H1 (cell line): Measurements from ENCODE around the gene TMEM45B. TPM values are rescaled to one million over a fixed set of nuclear protein-coding genes. Genes with fewer than 3 reads are reported as not detected.

Experiments used
- CTCF ChIA-PET: fragments of 300-600 bp; sonication (Branson Sonifier 250); formaldehyde crosslinking; loops from one replicate; lab custom pipeline; 2021; ENCODE audit not compliant: partially characterized antibody; lab: Charles Lee
- POLR2A ChIA-PET: fragments of 300-600 bp; sonication (Branson Sonifier 250); formaldehyde crosslinking; loops from one replicate; lab custom pipeline; 2021; ENCODE audit warnings: inconsistent platforms; ENCODE audit not compliant: partially characterized antibody; lab: Charles Lee
- DNase-seq, 2 experiments: peaks; one replicate each; pipeline versions ENCODE4 v3.0.0 to v3.0.0-alpha.2; 2010 to 2022; ENCODE audit warnings: low spot score in 2 of 2, low read depth in 1 of 2, mixed read lengths in 1 of 2
- FAIRE-seq: peaks from 2 replicates; lab custom pipeline; 2011; peaks lifted over from hg19 to GRCh38; lab: Jason Lieb, UNC
- H2AFZ ChIP-seq: 2 replicates; pipeline ENCODE4 v1.8.1; 2012; ENCODE audit warnings: low read length, inconsistent platforms
- H2AK5ac ChIP-seq: 2 replicates; pipeline ENCODE4 v1.6.1; 2013; ENCODE audit warnings: low read depth, low read length
- H2BK120ac ChIP-seq: replicated peaks from 2 replicates; pipeline ENCODE3; 2013; ENCODE audit warnings: low read depth, low read length, inconsistent platforms
- H2BK12ac ChIP-seq: 2 replicates; pipeline ENCODE4 v1.6.1; 2013; ENCODE audit warnings: low read depth, low read length
- H2BK15ac ChIP-seq: 2 replicates; pipeline ENCODE4 v1.6.1; 2013; ENCODE audit warnings: low read length
- H2BK20ac ChIP-seq: 2 replicates; pipeline ENCODE4 v1.6.1; 2013; ENCODE audit warnings: low read length
- H2BK5ac ChIP-seq: 2 replicates; pipeline ENCODE4 v1.6.1; 2013; ENCODE audit warnings: low read depth, low read length
- H3K14ac ChIP-seq: 2 replicates; pipeline ENCODE4 v1.6.1; 2013; ENCODE audit warnings: inconsistent platforms; ENCODE audit not compliant: insufficient read length
- H3K18ac ChIP-seq: 2 replicates; pipeline ENCODE4 v1.6.1; 2013; ENCODE audit warnings: low read length; ENCODE audit errors: extremely low read depth
- H3K23ac ChIP-seq: 2 replicates; pipeline ENCODE4 v1.6.1; 2013; ENCODE audit warnings: inconsistent platforms; ENCODE audit not compliant: insufficient read length
- H3K23me2 ChIP-seq: 2 replicates; pipeline ENCODE4 v1.6.1; 2013; ENCODE audit warnings: low read depth, low read length
- H3K27ac ChIP-seq: 2 replicates; pipeline ENCODE4 v1.6.1; 2011; ENCODE audit warnings: low read depth, low read length, inconsistent platforms
- H3K27me3 ChIP-seq, 4 experiments: replicated peaks in 1 of 4; 1 replicate in 1 of 4; 2 replicates in 3 of 4; pipeline versions ENCODE4 v1.6.1 to v1.8.1; 2011 to 2013; ENCODE audit warnings: low read length in 3 of 4, mild to moderate bottlenecking in 3 of 4, inconsistent platforms in 2 of 4, mixed read lengths in 2 of 4, moderate library complexity in 1 of 4; ENCODE audit not compliant: control insufficient read depth in 3 of 4, insufficient read depth in 3 of 4; ENCODE audit errors: extremely low read depth in 1 of 4
- H3K36me3 ChIP-seq, 4 experiments: 2 replicates each; pipeline versions ENCODE4 v1.6.1 to v1.8.1; 2011 to 2013; ENCODE audit warnings: mild to moderate bottlenecking in 4 of 4, low read length in 3 of 4, moderate library complexity in 2 of 4, control low read depth in 1 of 4, inconsistent platforms in 1 of 4; ENCODE audit not compliant: insufficient read depth in 4 of 4, control insufficient read depth in 2 of 4
- H3K4ac ChIP-seq: replicated peaks from 2 replicates; pipeline ENCODE3; 2013; ENCODE audit warnings: low read length, low read depth, mixed read lengths, inconsistent platforms; ENCODE audit not compliant: insufficient read length
- H3K4me1 ChIP-seq, 4 experiments: replicated peaks in 1 of 4; 1 replicate in 1 of 4; 2 replicates in 3 of 4; pipeline versions ENCODE4 v1.6.1 to v1.8.1; 2011 to 2013; ENCODE audit warnings: low read length in 3 of 4, inconsistent platforms in 2 of 4, mixed read lengths in 1 of 4; ENCODE audit not compliant: insufficient read depth in 4 of 4, control insufficient read depth in 3 of 4
- H3K4me2 ChIP-seq, 2 experiments: 2 replicates each; pipeline versions ENCODE4 v1.6.1 to v1.8.1; 2011 to 2013; ENCODE audit warnings: low read depth in 2 of 2, low read length in 2 of 2, control low read depth in 1 of 2, inconsistent platforms in 1 of 2, mild to moderate bottlenecking in 1 of 2; ENCODE audit not compliant: insufficient read depth in 1 of 2
- H3K4me3 ChIP-seq, 4 experiments: fragments of 200-600, 300-600 bp in 1 of 4; sonication (generic), shearing (Covaris generic), sonication (Bioruptor Twin) in 1 of 4; 2 replicates each; pipeline versions ENCODE4 v1.5.1 to v1.8.1; 2011 to 2016; ENCODE audit warnings: low read length in 4 of 4, low read depth in 3 of 4, control low read depth in 2 of 4, inconsistent platforms in 2 of 4, mild to moderate bottlenecking in 2 of 4, mixed read lengths in 1 of 4, moderate library complexity in 1 of 4; ENCODE audit not compliant: insufficient read depth in 2 of 4; ENCODE audit errors: extremely low read depth in 1 of 4
- H3K56ac ChIP-seq: replicated peaks from 2 replicates; pipeline ENCODE3; 2013; ENCODE audit warnings: low read depth, mild to moderate bottlenecking, mixed read lengths, low read length, inconsistent platforms; ENCODE audit not compliant: insufficient read length
- H3K79me1 ChIP-seq: 2 replicates; pipeline ENCODE4 v1.6.1; 2013; ENCODE audit warnings: low read depth, low read length, control low read depth
- H3K79me2 ChIP-seq, 2 experiments: 2 replicates each; pipeline versions ENCODE4 v1.6.1 to v1.8.1; 2012 to 2013; ENCODE audit warnings: low read length in 2 of 2, mild to moderate bottlenecking in 2 of 2, inconsistent platforms in 1 of 2; ENCODE audit not compliant: insufficient read depth in 2 of 2, control insufficient read depth in 1 of 2
- H3K9ac ChIP-seq, 4 experiments: replicated peaks in 1 of 4; 1 replicate in 1 of 4; 2 replicates in 3 of 4; pipeline versions ENCODE4 v1.6.1 to v1.8.1; 2011 to 2013; ENCODE audit warnings: low read depth in 3 of 4, low read length in 3 of 4, control low read depth in 2 of 4, mild to moderate bottlenecking in 2 of 4, moderate library complexity in 2 of 4, inconsistent platforms in 1 of 4; ENCODE audit errors: extremely low read depth in 1 of 4
- H3K9me3 ChIP-seq, 2 experiments: 2 replicates each; pipeline versions ENCODE4 v1.6.1 to v1.8.1; 2012 to 2013; ENCODE audit warnings: mild to moderate bottlenecking in 2 of 2, moderate library complexity in 2 of 2, control low read depth in 1 of 2, inconsistent platforms in 1 of 2, low read depth in 1 of 2, low read length in 1 of 2, mixed read lengths in 1 of 2; ENCODE audit not compliant: insufficient read depth in 2 of 2
- H4K20me1 ChIP-seq, 2 experiments: replicated peaks in 1 of 2; 2 replicates each; pipeline versions ENCODE3 to v1.8.1; 2011 to 2013; ENCODE audit warnings: inconsistent platforms in 2 of 2, low read length in 2 of 2, mild to moderate bottlenecking in 1 of 2; ENCODE audit not compliant: insufficient read depth in 2 of 2, control insufficient read depth in 1 of 2
- H4K5ac ChIP-seq: 2 replicates; pipeline ENCODE4 v1.6.1; 2013; ENCODE audit warnings: low read length, low read depth, mixed read lengths, inconsistent platforms; ENCODE audit not compliant: insufficient read length
- H4K8ac ChIP-seq: 2 replicates; pipeline ENCODE4 v1.8.0; 2013; ENCODE audit warnings: mild to moderate bottlenecking, moderate library complexity, low read length, inconsistent platforms; ENCODE audit not compliant: insufficient read depth; ENCODE audit errors: extremely low read depth
- H4K91ac ChIP-seq: replicated peaks from 2 replicates; pipeline ENCODE3; 2013; ENCODE audit warnings: low read length, mixed read lengths, inconsistent platforms; ENCODE audit not compliant: insufficient read length
- CHD1 ChIP-seq: IDR thresholded peaks from 2 replicates; pipeline ENCODE4 v1.6.1; 2012; ENCODE audit warnings: low read depth, low read length, improper control_type of control experiment
- CREB1 ChIP-seq: IDR thresholded peaks from 2 replicates; pipeline ENCODE4 v1.6.1; 2012; ENCODE audit warnings: inconsistent platforms
- CTBP2 ChIP-seq: IDR thresholded peaks from 2 replicates; pipeline ENCODE4 v1.7.0; 2011; ENCODE audit warnings: borderline replicate concordance, mild to moderate bottlenecking, moderate library complexity, mixed read lengths, low read length; ENCODE audit not compliant: insufficient read depth, insufficient read length
- HDAC6 ChIP-seq: IDR thresholded peaks from one replicate; pipeline ENCODE4 v1.7.1; 2012; ENCODE audit warnings: low read depth, mild to moderate bottlenecking, inconsistent platforms, low read length, moderate library complexity
- POLR2A ChIP-seq, 2 experiments: IDR thresholded peaks; 1 replicate in 1 of 2; 2 replicates in 1 of 2; pipeline ENCODE4 v1.6.1; 2011; ENCODE audit warnings: low read depth in 2 of 2, low read length in 2 of 2, mild to moderate bottlenecking in 2 of 2; ENCODE audit errors: control extremely low read depth in 1 of 2
- SIN3A ChIP-seq, 2 experiments: IDR thresholded peaks in 1 of 2; conservative IDR thresholded peaks in 1 of 2; 2 replicates each; pipeline ENCODE4 v1.6.1; 2011 to 2012; ENCODE audit warnings: low read length in 2 of 2, improper control_type of control experiment in 1 of 2, low read depth in 1 of 2, mild to moderate bottlenecking in 1 of 2
- WGBS, 2 experiments: shearing (Covaris generic) in 1 of 2; methylation state at CpG; one replicate each; pipeline versions ENCODE4 v1.1.6 to v1.1.7; 2013 to 2015; ENCODE audit warnings: low lambda C conversion rate in 2 of 2, mixed read lengths in 2 of 2, inconsistent platforms in 1 of 2, low coverage in 1 of 2, missing lambda C conversion rate in 1 of 2; ENCODE audit not compliant: insufficient replicate concordance in 2 of 2, insufficient coverage in 1 of 2, insufficient read length in 1 of 2; ENCODE audit errors: extremely low coverage in 1 of 2, missing lambda C conversion rate in 1 of 2; 5-methylcytosine and 5-hydroxymethylcytosine counted together
- polyA plus RNA-seq, 7 experiments: library from polyadenylated mRNA; depleted of rRNA in 3 of 7; stranded (reverse) in 5 of 7; unstranded in 2 of 7; fragments of >200 nt in 5 of 7; fragments of 200-250 nt in 2 of 7; gene quantifications; 1 replicate in 5 of 7; 2 replicates in 1 of 7; 4 replicates in 1 of 7; pipeline versions ENCODE4 v1.2.1 to v1.2.3, GENCODE V29; 2011 to 2013; ENCODE audit warnings: missing spikeins in 2 of 7, mixed read lengths in 2 of 7
- total RNA-seq: library from RNA; stranded (reverse); fragmentation: NEBNext Ultra II Directional; extraction: Animal tissue kit (Norgen Biotek cat#: 25700); gene quantifications from 2 replicates; pipeline ENCODE4 v1.2.1, GENCODE V29; 2021
- TF ChIP-seq, protein P1 (sequence below): IDR thresholded peaks from 2 replicates; pipeline ENCODE4 v1.6.1; 2011; ENCODE audit warnings: low read length, improper control_type of control experiment

Gene TMEM45B
- total and polyA plus RNA-seq, 2 of the 8 experiments (the other 6 are each of a cell fraction or from before 2014, with no cell fraction given): 0.23 TPM; not detected in 1

DNA sequence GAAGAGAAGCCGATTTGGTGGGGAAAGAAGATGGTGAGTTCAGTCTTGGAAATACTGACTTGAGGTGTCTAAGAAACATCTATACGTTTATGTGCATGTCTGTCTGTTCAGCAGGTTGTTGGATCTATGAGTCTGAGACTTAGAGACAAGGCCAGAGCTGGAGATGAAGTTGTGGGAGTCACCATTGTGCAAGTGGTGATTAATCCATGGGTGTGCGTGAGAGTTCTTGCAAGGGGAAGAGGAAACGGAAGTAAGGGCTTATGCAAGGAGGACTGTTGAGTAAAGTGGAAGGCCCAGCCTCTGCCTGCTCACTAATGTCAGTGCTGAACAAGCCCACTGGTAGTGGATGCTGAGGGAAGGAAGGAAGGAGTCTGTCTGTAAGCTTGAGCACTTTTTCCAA, 9.7 kb downstream of the TMEM45B start:
- no peak overlapping the region for H3K27ac ChIP-seq
- no peak overlapping the region for H3K4me2 ChIP-seq
- no peak overlapping the region for H2BK120ac ChIP-seq
- H4K20me1 ChIP-seq: no peaks in the 10 kb centered on the region
- no peak for FAIRE-seq
- H3K79me2 ChIP-seq: no peaks in the 10 kb centered on the region
- no peak overlapping the region for H2BK5ac ChIP-seq
- no peak overlapping the region for H3K18ac ChIP-seq
- no peaks in the 10 kb centered on the region for H3K36me3 ChIP-seq
- no peak overlapping the region for H4K5ac ChIP-seq
- no peaks in the 10 kb centered on the region for H3K27me3 ChIP-seq
- ChIA-PET CTCF (no interaction called here), POLR2A (no interaction called here)
- no peak overlapping the region for H2BK12ac ChIP-seq
- no peak overlapping the region for H2AFZ ChIP-seq
- 79% methylated on average over 4 of the region's 4 CpGs; no CpG with 5 or more reads in 1 of the 2 experiments for WGBS, 2 experiments
- no peak for TF ChIP-seq CHD1
- TF ChIP-seq CREB1: no peak
- no peak for TF ChIP-seq SIN3A (conservative IDR thresholded peaks at IDR 0.05 in 1 of 2, IDR thresholded peaks at IDR 0.05 in 1 of 2; ENCODE audit: low read depth in 1 of 2, low read length in 2 of 2)
- no peak for TF ChIP-seq HDAC6
- no peak for TF ChIP-seq CTBP2
- TF ChIP-seq POLR2A (IDR thresholded peaks at IDR 0.05; ENCODE audit: control extremely low read depth in 1 of 2, low read depth in 2 of 2, low read length in 2 of 2): no peak
- TF ChIP-seq, protein P1, sequence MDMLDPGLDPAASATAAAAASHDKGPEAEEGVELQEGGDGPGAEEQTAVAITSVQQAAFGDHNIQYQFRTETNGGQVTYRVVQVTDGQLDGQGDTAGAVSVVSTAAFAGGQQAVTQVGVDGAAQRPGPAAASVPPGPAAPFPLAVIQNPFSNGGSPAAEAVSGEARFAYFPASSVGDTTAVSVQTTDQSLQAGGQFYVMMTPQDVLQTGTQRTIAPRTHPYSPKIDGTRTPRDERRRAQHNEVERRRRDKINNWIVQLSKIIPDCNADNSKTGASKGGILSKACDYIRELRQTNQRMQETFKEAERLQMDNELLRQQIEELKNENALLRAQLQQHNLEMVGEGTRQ: no peak
- DNase-seq: no peak
- no peak overlapping the region for H3K23ac ChIP-seq
- H3K4ac ChIP-seq: no peak overlapping the region
- no peak overlapping the region for H2AK5ac ChIP-seq
- no peak overlapping the region for H4K91ac ChIP-seq
- H3K4me3 ChIP-seq: no peak overlapping the region
- H3K23me2 ChIP-seq: no peaks in the 10 kb centered on the region
- no peaks in the 10 kb centered on the region for H3K4me1 ChIP-seq
- H3K79me1 ChIP-seq: no peaks in the 10 kb centered on the region
- H3K14ac ChIP-seq: no peak overlapping the region
- no peak overlapping the region for H2BK20ac ChIP-seq
- H3K56ac ChIP-seq: no peak overlapping the region
- no peak overlapping the region for H3K9ac ChIP-seq
- H4K8ac ChIP-seq: no peak overlapping the region
- H3K9me3 ChIP-seq: no peaks in the 10 kb centered on the region
- H2BK15ac ChIP-seq: no peak overlapping the region
